Bronchus fibroblast of lung (primary cell): ENCODE data around the gene SLC30A10. TPM values are rescaled to one million over a fixed set of nuclear protein-coding genes. Genes with fewer than 3 reads are reported as not detected.

Source experiments
- total RNA-seq: library from RNA; depleted of rRNA; stranded (reverse); fragments of >200 nt; gene quantifications from 2 replicates; pipeline ENCODE4 v1.2.3, GENCODE V29; 2015

SLC30A10 gene
- total RNA-seq, result not detected in 2 replicates

DNA sequence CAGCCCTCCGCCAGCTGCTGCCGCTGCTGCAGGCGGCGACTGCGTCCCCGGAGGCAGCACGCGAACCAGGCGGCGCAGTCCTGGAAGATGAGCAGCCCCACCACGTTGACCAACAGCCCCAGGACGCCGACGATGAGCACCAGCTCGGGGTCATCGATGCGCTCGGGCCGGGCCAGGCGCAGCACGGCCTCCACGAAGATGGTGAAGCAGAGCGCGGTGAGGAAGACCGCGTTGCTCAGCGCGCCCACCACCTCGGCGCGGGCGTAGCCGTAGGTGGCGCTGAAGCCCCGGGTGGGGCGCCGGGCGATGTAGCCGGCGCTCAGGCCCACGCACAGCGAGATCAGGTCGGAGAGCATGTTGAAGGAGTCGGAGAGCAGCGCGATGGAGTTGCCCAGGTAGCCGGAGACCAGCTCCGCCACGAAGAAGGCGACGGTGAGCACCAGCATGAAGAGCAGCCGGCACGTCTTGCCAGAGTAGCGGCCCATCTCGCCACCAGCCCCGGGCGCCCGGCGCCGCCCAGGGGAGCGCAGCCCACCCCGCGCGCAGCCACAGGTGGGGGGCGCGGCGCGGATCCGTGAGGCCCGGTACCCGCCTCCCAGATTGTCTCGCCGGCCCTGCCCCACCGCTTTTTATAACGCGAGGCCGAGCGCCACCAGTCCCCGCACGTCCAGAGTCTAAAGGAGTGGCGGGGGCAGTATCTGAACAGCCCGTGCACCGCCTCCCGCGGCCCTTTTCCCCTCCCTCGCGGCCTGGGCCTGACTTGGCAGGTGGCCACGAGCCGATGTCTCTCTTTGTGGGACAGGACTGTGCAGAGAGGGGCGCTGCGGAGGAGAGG, at the start of gene SLC30A10:
SLC30A10 (minus strand) TSS at position 602 of the 835 bp plus-strand sequence; CDS start at position 485, 117 bp downstream.

Other genes starting within 250 kb of the SLC30A10 start
- 76.6 and 96.2 TPM in 2 replicates for gene EPRS1, start 117.9 kb upstream of the SLC30A10 start, total RNA-seq
- gene BPNT1, start 161.2 kb upstream of the SLC30A10 start, total RNA-seq, result 19.8 and 20.2 TPM in 2 replicates
- 50.8 and 51.6 TPM in 2 replicates for gene IARS2, start 165.6 kb upstream of the SLC30A10 start, total RNA-seq